Heart right ventricle (tissue), 16 donors: Measurements from ENCODE around the gene PAPPA. TPM values are rescaled to one million over a fixed set of nuclear protein-coding genes. Genes with fewer than 3 reads are reported as not detected.
A peak's percentile ranks its signal among the peaks of the same experiment; 100 is the strongest.

ENCODE experiments used
- ATAC-seq, 8 donors: fragments of 200-7000 bp; cut with Tn5 transposase; one replicate each; pipeline ENCODE4 v1.9.1; 2020; ENCODE audit warnings: mild to moderate bottlenecking in 8 of 8, moderate library complexity in 8 of 8, moderate number of reproducible peaks in 1 of 8
- DNase-seq, 2 donors: peaks; one replicate each; pipeline ENCODE4 v3.0.0-alpha.2; 2020
- H3K27ac ChIP-seq, 10 donors: fragments of 200-600 bp; sonication (generic) in 2 of 10; one replicate each; pipeline versions ENCODE4 v1.5.0 to v1.8.0; 2020 to 2022; ENCODE audit warnings: mild to moderate bottlenecking in 3 of 10
- H3K27me3 ChIP-seq, 7 donors: fragments of 200-600 bp; one replicate each; pipeline ENCODE4 v1.8.0; 2021 to 2022; ENCODE audit warnings: mild to moderate bottlenecking in 2 of 7
- H3K36me3 ChIP-seq, 9 donors: fragments of 200-600 bp; sonication (generic) in 1 of 9; one replicate each; pipeline versions ENCODE4 v1.5.0 to v1.8.0; 2020 to 2022; ENCODE audit warnings: mild to moderate bottlenecking in 2 of 9
- H3K4me1 ChIP-seq, 9 donors: fragments of 200-600 bp; sonication (generic) in 1 of 9; one replicate each; pipeline versions ENCODE4 v1.5.0 to v1.8.0; 2020 to 2022; ENCODE audit warnings: mild to moderate bottlenecking in 4 of 9
- H3K4me3 ChIP-seq, 10 donors: fragments of 200-600 bp; sonication (generic) in 2 of 10; one replicate each; pipeline versions ENCODE4 v1.5.0 to v1.8.0; 2020 to 2022; ENCODE audit warnings: mild to moderate bottlenecking in 7 of 10, moderate library complexity in 2 of 10
- H3K9me3 ChIP-seq, 11 donors: fragments of 200-600 bp in 10 of 11; sonication (generic) in 2 of 11; one replicate each; pipeline versions ENCODE4 v1.5.0 to v1.8.0; 2013 to 2022; ENCODE audit warnings: mild to moderate bottlenecking in 2 of 11, control low read depth in 1 of 11, moderate library complexity in 1 of 11
- WGBS, 2 donors: extraction: QIAGEN DNeasy Blood & Tissue Kit; methylation state at CpG; one replicate each; pipeline ENCODE4 v1.1.7; 2013; ENCODE audit warnings: inconsistent platforms in 1 of 2; 5-methylcytosine and 5-hydroxymethylcytosine counted together
- intact Hi-C, 10 donors: fragments of 100-400 bp; cut with DNase I; formaldehyde crosslinking; loops; one replicate each; pipeline versions ENCODE4 v1.11.1 to v1.14.2; 2022
- polyA plus RNA-seq, 2 donors: library from polyadenylated mRNA; stranded (reverse); fragments of 200-250 nt; gene quantifications; one replicate each; pipeline ENCODE4 v1.2.3, GENCODE V29; 2013
- total RNA-seq, 10 donors: library from RNA; stranded (reverse); fragmentation: NEBNext Ultra II Directional in 3 of 10; extraction: Animal tissue kit (Norgen Biotek cat#: 25700) in 3 of 10; gene quantifications; one replicate each; pipeline versions ENCODE4 v1.2.1 to v1.2.4, GENCODE V29; 2021 to 2023
- TF ChIP-seq, protein P1 (sequence below), 9 donors: fragments of 200-600 bp; sonication (generic) in 2 of 9; IDR thresholded peaks; one replicate each; pipeline versions ENCODE4 v1.5.0 to v1.8.0; 2021 to 2022; ENCODE audit warnings: antibody characterized with exemption in 9 of 9, mild to moderate bottlenecking in 5 of 9, moderate library complexity in 1 of 9
- donor health status: Arrhythmogenic right ventricular cardiomyopathy.
- donor health status: ischemic (EF 13 %, LVEDD 7.1; RV severe dilation, severe dysfunction).
- donor health status: healthy with polysubstance abuse.
- donor health status: DM: no; HTN: yes; CAD: no.
- donor health status: DM: no; HTN: no; CAD: no.
- donor health status: ischemic (EF 25% LVEDD 6.9; RV normal size, moderate dysfunction).
- donor health status: ischemic (EF 25% LVEDD 5.7; RV mildly dilated, moderate dysfunction).
- donor health status: healthy.
- donor health status: DM: yes; HTN: yes; CAD: no.
- donor health status: Ischemic cardiomyopathy.
- donor health status: ischemic (EF 35%, LVEDD 5.7; RV mildly dilated, moderate dysfunction).
- donor health status: nonischemic (EF 11% LVEDD 7.7; RV severe dilation, severe dysfunction).
- donor health status: DM: yes; HTN: yes; CAD: no.
- donor health status: PGD.
- donor health status: ischemic (EF 29% LVEDD 5.4; RV normal size, mild dysfunction).
- donor health status: nonischemic (EF 23%, LVEDD 6.1; RV moderate dilation, normal function).

The PAPPA gene
- total and polyA plus RNA-seq, 12 donors: 0.15 to 3.4 (median 1.2) TPM

DNA sequence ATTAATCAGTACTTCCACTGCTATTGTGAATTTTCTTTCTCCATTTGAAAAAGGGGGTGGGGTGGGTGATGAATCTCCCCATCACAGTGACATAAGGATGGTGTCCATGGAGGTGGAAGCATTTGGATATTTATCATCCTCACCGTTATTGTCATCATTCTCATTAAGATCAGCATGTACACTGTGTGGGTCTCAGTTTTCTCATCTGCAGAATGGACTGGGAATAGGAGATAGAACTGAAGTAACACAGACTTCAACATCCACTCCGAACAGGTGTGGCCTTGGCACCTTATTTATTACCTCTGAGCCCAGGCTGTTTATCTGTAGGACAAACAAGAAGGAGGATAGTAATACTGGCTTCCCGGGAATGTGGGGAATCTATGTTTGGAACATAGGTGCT lies 165.9 kb downstream of the PAPPA start:
- WGBS, 2 donors: 74 to 76% methylated on average over 3 of the region's 3 CpGs
- Histone ChIP-seq H3K9me3 (no peaks in the 10 kb centered on the region), H3K4me3 (no peak overlapping the region), H3K27me3 (no peaks in the 10 kb centered on the region), H3K27ac (peak overlapping the region in 8 of 10 donors; percentile 25 to 85 (median 75)), H3K36me3 (no peaks in the 10 kb centered on the region), H3K4me1 (peaks cover 2 to 40% (median 24%) of the 10 kb centered on the region in 9 donors)
- DNase-seq (no peak), ATAC-seq (no peak)
- TF ChIP-seq, protein P1, sequence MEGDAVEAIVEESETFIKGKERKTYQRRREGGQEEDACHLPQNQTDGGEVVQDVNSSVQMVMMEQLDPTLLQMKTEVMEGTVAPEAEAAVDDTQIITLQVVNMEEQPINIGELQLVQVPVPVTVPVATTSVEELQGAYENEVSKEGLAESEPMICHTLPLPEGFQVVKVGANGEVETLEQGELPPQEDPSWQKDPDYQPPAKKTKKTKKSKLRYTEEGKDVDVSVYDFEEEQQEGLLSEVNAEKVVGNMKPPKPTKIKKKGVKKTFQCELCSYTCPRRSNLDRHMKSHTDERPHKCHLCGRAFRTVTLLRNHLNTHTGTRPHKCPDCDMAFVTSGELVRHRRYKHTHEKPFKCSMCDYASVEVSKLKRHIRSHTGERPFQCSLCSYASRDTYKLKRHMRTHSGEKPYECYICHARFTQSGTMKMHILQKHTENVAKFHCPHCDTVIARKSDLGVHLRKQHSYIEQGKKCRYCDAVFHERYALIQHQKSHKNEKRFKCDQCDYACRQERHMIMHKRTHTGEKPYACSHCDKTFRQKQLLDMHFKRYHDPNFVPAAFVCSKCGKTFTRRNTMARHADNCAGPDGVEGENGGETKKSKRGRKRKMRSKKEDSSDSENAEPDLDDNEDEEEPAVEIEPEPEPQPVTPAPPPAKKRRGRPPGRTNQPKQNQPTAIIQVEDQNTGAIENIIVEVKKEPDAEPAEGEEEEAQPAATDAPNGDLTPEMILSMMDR (IDR thresholded peaks at IDR 0.05): no peak
- intact Hi-C loops: no loop called here

DNA sequence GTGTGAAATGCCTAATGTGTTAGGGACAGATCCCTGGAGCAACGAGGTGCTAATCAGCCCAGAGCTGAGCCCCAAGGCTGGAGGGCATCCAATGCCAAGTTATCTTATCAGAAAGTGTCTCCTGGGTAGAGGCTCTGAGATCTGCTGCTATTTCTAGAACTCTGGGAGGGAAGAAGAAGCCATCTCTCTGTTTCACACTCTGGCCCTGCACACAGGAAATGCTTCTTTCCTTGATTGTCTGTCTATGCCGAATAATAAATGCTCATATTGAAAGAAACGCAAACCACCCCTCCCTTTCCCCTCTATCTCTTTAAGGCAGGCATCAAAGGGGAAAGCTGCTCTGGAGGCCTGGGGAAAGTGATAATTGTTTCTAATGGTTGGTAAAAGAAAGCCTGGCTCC lies 166.7 kb downstream of the PAPPA start:
- Histone ChIP-seq H3K36me3 (no peaks in the 10 kb centered on the region), H3K27me3 (no peaks in the 10 kb centered on the region), H3K9me3 (no peaks in the 10 kb centered on the region), H3K4me1 (peaks cover 2 to 40% (median 24%) of the 10 kb centered on the region in 9 donors), H3K27ac (peak overlapping the region; percentile 3 to 85 (median 61)), H3K4me3 (no peak overlapping the region)
- intact Hi-C loops: no loop called here
- TF ChIP-seq, protein P1 (IDR thresholded peaks at IDR 0.05): no peak
- ATAC-seq (peak; percentile 25 to 89 (median 74)), DNase-seq (peak; percentile 22 to 62)
- WGBS, 2 donors: 5 to 7% methylated on average over 3 of the region's 3 CpGs

DNA sequence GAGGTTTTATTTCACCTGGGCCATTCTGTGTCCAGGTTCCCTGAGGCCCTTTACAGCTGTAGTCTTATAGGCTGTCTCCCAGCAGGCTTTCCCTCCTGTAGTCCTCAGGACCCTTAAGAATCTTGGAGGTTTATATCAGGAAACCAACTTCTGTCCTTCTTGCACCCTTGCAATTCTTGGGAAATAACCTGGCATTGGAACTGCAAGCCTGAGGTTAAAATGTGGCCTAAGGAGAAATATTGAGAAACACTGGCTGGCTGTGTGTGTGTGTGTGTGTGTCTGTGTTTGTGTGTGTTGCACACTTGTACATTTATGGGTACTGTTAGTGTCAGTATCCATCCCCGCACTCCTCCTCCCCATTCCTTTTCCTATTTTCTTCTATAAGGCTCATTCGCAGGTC lies 168.9 kb downstream of the PAPPA start:
- H3K27me3 ChIP-seq: no peaks in the 10 kb centered on the region
- 70 to 81% methylated on average over 2 of the region's 2 CpGs for WGBS, 2 donors
- no peak overlapping the region for H3K4me3 ChIP-seq

DNA sequence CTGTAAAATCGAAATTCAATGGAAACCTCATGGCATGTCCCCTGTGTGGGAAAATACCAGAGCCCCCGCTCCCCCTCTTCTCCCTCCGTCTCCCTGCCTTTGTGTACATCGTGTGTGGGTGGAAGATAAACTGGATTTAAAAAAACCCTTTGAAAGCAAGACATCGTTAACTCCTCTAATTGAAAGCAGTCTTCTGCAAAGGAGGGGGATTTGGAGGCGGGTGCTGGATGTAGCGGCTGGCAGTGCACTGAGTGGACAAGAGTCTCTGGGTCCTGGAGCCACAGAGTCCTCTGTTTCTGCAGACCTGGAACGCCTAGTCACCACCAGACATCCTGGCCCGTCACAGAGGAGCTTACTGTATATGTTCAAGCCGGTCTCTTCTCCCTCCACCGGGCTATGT lies 169.4 kb downstream of the PAPPA start:
- TF ChIP-seq, protein P1 (IDR thresholded peaks at IDR 0.05): no peak
- intact Hi-C loops: no loop called here
- Histone ChIP-seq H3K9me3 (no peaks in the 10 kb centered on the region), H3K36me3 (no peaks in the 10 kb centered on the region), H3K27me3 (no peaks in the 10 kb centered on the region), H3K4me3 (no peak overlapping the region), H3K4me1 (peaks cover 2 to 48% (median 28%) of the 10 kb centered on the region in 9 donors), H3K27ac (no peak overlapping the region)
- 44 to 60% methylated on average over 11 of the region's 11 CpGs for WGBS, 2 donors
- ATAC-seq: no peak
- no peak for DNase-seq

More for the DNA sequence above, 168.9 kb downstream of the PAPPA start:
- TF ChIP-seq, protein P1 (IDR thresholded peaks at IDR 0.05): no peak
- Histone ChIP-seq H3K36me3 (no peaks in the 10 kb centered on the region), H3K9me3 (no peaks in the 10 kb centered on the region), H3K27ac (no peak overlapping the region), H3K4me1 (peaks cover 2 to 43% (median 24%) of the 10 kb centered on the region in 9 donors)
- intact Hi-C loops: no loop called here
- DNase-seq (no peak), ATAC-seq (no peak)
